ENCODE measurements around the gene KDR. TPM values are rescaled to one million over a fixed set of nuclear protein-coding genes. Genes with fewer than 3 reads are reported as not detected.
A peak's percentile ranks its signal among the peaks of the same experiment; 100 is the strongest.

The KDR gene
- total RNA-seq, 6 donors from 2014 or later = 22.0 to 53.1 (median 35.7) TPM

DNA sequence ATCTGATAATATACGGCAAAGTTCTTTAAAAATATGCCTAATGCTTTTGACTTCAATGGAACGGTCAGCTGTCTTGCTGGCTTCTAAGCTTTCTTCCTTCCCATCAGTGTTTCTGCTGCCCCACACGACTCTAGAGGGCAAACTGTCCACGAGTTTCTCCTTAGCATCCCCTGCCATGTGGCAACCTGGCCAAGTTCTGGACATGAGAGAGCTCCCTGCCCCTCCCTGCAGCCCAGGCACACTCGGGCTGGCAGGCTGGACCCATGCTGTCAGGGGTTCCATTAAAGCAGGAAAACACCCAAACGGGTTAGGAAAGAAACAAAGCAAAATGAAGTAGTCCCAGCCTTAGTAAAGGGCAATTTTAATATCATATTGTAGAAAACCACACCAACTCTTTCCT lies 38.8 kb downstream of the KDR start:
- no peak for TF ChIP-seq EP300 (IDR thresholded peaks at IDR 0.05)
- TF ChIP-seq POLR2A (IDR thresholded peaks at IDR 0.05) = no peak
- TF ChIP-seq POLR2AphosphoS5 (IDR thresholded peaks at IDR 0.05) = no peak
- TF ChIP-seq, protein P1, sequence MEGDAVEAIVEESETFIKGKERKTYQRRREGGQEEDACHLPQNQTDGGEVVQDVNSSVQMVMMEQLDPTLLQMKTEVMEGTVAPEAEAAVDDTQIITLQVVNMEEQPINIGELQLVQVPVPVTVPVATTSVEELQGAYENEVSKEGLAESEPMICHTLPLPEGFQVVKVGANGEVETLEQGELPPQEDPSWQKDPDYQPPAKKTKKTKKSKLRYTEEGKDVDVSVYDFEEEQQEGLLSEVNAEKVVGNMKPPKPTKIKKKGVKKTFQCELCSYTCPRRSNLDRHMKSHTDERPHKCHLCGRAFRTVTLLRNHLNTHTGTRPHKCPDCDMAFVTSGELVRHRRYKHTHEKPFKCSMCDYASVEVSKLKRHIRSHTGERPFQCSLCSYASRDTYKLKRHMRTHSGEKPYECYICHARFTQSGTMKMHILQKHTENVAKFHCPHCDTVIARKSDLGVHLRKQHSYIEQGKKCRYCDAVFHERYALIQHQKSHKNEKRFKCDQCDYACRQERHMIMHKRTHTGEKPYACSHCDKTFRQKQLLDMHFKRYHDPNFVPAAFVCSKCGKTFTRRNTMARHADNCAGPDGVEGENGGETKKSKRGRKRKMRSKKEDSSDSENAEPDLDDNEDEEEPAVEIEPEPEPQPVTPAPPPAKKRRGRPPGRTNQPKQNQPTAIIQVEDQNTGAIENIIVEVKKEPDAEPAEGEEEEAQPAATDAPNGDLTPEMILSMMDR (IDR thresholded peaks at IDR 0.05) = no peak
- H3K4me3 ChIP-seq = no peak overlapping the region
- WGBS, 2 donors = 55 to 64% methylated on average over 6 of the region's 6 CpGs
- H3K27me3 ChIP-seq = no peaks in the 10 kb centered on the region
- H3K4me1 ChIP-seq = peaks cover 0 to 14% (median 11%) of the 10 kb centered on the region in 4 donors
- H3K27ac ChIP-seq = no peak overlapping the region
- H3K36me3 ChIP-seq = peaks cover 0 to 55% (median 2%) of the 10 kb centered on the region in 4 donors
- H3K9me3 ChIP-seq = no peaks in the 10 kb centered on the region
- no peak for ATAC-seq (ENCODE audit: low FRiP score in 2 of 2)
- peak in 1 of 2 donors; percentile 13 for DNase-seq

GRCh38 chr4:55083735-55084134 lies 41.7 kb downstream of the KDR start:
- DNase-seq (no peak), ATAC-seq (ENCODE audit: low FRiP score in 2 of 2) (no peak)
- no peak overlapping the region for H3K4me3 ChIP-seq
- TF ChIP-seq POLR2A (IDR thresholded peaks at IDR 0.05) (no peak), EP300 (IDR thresholded peaks at IDR 0.05) (no peak), POLR2AphosphoS5 (IDR thresholded peaks at IDR 0.05) (no peak)
- TF ChIP-seq, protein P1 (IDR thresholded peaks at IDR 0.05) = no peak
- 68 to 80% methylated on average over 4 of the region's 4 CpGs for WGBS, 2 donors
- H3K4me1 ChIP-seq = peaks cover 5 to 26% (median 19%) of the 10 kb centered on the region in 4 donors
- no peaks in the 10 kb centered on the region for H3K9me3 ChIP-seq
- no peaks in the 10 kb centered on the region for H3K27me3 ChIP-seq
- peak overlapping the region in 3 of 4 donors; percentile 5 to 41 (median 22) for H3K27ac ChIP-seq
- H3K36me3 ChIP-seq = peaks cover 0 to 44% (median 2%) of the 10 kb centered on the region in 4 donors

GRCh38 chr4:55082756-55083155 lies 42.6 kb downstream of the KDR start:
- Histone ChIP-seq H3K27ac (peak overlapping the region in 2 of 4 donors; percentile 5 to 41), H3K4me3 (no peak overlapping the region), H3K36me3 (peaks cover 0 to 39% (median 0%) of the 10 kb centered on the region in 4 donors), H3K4me1 (peaks cover 5 to 29% (median 15%) of the 10 kb centered on the region in 4 donors), H3K9me3 (no peaks in the 10 kb centered on the region), H3K27me3 (no peaks in the 10 kb centered on the region)
- ATAC-seq (ENCODE audit: low FRiP score in 2 of 2) = no peak
- WGBS, 2 donors = 51 to 64% methylated on average over 2 of the region's 2 CpGs
- DNase-seq = no peak
- no peak for TF ChIP-seq EP300 (IDR thresholded peaks at IDR 0.05)
- TF ChIP-seq, protein P1 (IDR thresholded peaks at IDR 0.05) = no peak
- TF ChIP-seq POLR2AphosphoS5 (IDR thresholded peaks at IDR 0.05) = no peak
- TF ChIP-seq POLR2A (IDR thresholded peaks at IDR 0.05) = no peak

DNA sequence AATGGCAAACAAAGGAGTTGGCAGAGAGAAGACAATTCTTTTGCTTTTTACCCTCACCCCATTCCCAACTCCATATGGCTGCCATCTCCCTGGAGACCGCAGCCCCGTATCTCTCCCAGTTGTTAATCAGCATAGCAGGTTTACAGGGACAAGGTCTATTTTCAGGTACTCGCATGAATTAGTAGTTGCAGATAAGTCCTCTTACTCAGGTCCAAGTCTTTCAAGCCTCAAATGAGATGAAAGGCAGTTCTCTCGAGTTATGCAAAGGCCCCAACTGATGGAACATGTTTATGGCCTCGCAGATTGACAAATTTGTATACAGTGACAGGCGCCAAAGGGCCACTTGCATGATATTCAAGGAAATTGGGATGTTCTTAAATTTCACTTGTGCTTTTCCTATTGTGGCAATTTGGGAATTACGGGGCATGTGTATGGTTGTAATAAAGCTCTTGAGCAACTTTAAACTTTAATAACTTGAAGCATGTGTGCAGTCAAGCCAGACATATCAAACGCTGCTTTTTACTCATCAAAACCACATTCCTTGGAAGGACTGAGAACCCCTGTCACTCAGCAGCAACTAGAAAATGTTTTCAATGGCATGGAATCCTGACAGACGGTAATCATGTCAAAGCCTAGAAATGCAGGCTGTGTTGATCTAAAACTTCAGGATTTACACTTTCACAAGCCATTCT lies 45.1 kb downstream of the KDR start:
- Histone ChIP-seq H3K9me3 (no peaks in the 10 kb centered on the region), H3K27me3 (no peaks in the 10 kb centered on the region), H3K27ac (peak overlapping the region in 3 of 4 donors; percentile 73 to 76 (median 76)), H3K36me3 (peaks cover 0 to 26% (median 0%) of the 10 kb centered on the region in 4 donors), H3K4me1 (peaks cover 4 to 21% (median 9%) of the 10 kb centered on the region in 4 donors), H3K4me3 (no peak overlapping the region)
- DNase-seq (no peak), ATAC-seq (ENCODE audit: low FRiP score in 2 of 2) (no peak)
- WGBS, 2 donors = 69 to 77% methylated on average over 9 of the region's 9 CpGs
- TF ChIP-seq POLR2A (IDR thresholded peaks at IDR 0.05) (no peak), POLR2AphosphoS5 (IDR thresholded peaks at IDR 0.05) (no peak)
- TF ChIP-seq, protein P1 (IDR thresholded peaks at IDR 0.05) = no peak
